Activated CD4-positive, alpha-beta T cell treated with anti-CD3 and anti-CD28 coated beads, Interleukin-2, amount 50 U/mL, for 4 hours (primary cell): ENCODE data around the gene TMEM233.

ENCODE experiments used
- DNase-seq, 2 experiments: peaks; one replicate each; pipeline ENCODE4 v3.0.0-alpha.2; 2020

TMEM233 gene

GRCh38 chr12:119660076-119660475, 66.5 kb downstream of the TMEM233 start:
- no peak for DNase-seq

GRCh38 chr12:119661882-119662281, 68.3 kb downstream of the TMEM233 start:
- no peak for DNase-seq

GRCh38 chr12:119664642-119665041, 71.1 kb downstream of the TMEM233 start:
- no peak for DNase-seq

GRCh38 chr12:119665164-119665929, 71.8 kb downstream of the TMEM233 start:
- DNase-seq, result no peak

GRCh38 chr12:119666226-119666795, 72.7 kb downstream of the TMEM233 start:
- DNase-seq, result no peak

- DNase-seq, result no peak
Measured at GRCh38 chr12:119666900-119667576, 73.5 kb downstream of the TMEM233 start.

GRCh38 chr12:119667577-119668323, 74.2 kb downstream of the TMEM233 start, which contains the start of gene PRKAB1:
TSS of gene PRKAB1 (plus strand) at chr12:119668133. CDS start at chr12:119668245, 112 bp downstream.
- peak; percentile 89 to 93 for DNase-seq

- no peak for DNase-seq
Measured at GRCh38 chr12:119668324-119668841, 74.8 kb downstream of the TMEM233 start.

- no peak for DNase-seq
Measured at GRCh38 chr12:119669744-119670472, 76.3 kb downstream of the TMEM233 start.

- DNase-seq, result no peak
Measured at GRCh38 chr12:119671070-119671469, 77.5 kb downstream of the TMEM233 start.

- DNase-seq, result no peak
Measured at GRCh38 chr12:119672194-119672593, 78.6 kb downstream of the TMEM233 start.

- DNase-seq, result no peak
Measured at GRCh38 chr12:119673634-119674033, 80.1 kb downstream of the TMEM233 start.

GRCh38 chr12:119674560-119674959, 81.0 kb downstream of the TMEM233 start:
- no peak for DNase-seq

GRCh38 chr12:119676022-119676421, 82.4 kb downstream of the TMEM233 start:
- no peak for DNase-seq

- DNase-seq, result no peak
Measured at GRCh38 chr12:119676573-119676972, 83.0 kb downstream of the TMEM233 start.

GRCh38 chr12:119678459-119678858, 84.9 kb downstream of the TMEM233 start:
- no peak for DNase-seq

- no peak for DNase-seq
Measured at GRCh38 chr12:119679081-119679480, 85.5 kb downstream of the TMEM233 start.

GRCh38 chr12:119679490-119679889, 85.9 kb downstream of the TMEM233 start:
- DNase-seq, result no peak

- DNase-seq, result no peak
Measured at GRCh38 chr12:119681111-119681510, 87.5 kb downstream of the TMEM233 start.

GRCh38 chr12:119681728-119682638, 88.4 kb downstream of the TMEM233 start:
- DNase-seq, result no peak

GRCh38 chr12:119682639-119683252, 89.2 kb downstream of the TMEM233 start:
- DNase-seq, result no peak
